Measurements from ENCODE around the gene PYCR2. TPM values are rescaled to one million over a fixed set of nuclear protein-coding genes. Genes with fewer than 3 reads are reported as not detected.
"Not testable (repeated sequence)": the region's sequence is repeated elsewhere in the genome, so short reads cannot be mapped to it uniquely, and the experiment has no call there.

The PYCR2 gene
- total RNA-seq, 2 donors from 2014 or later = 41.7 to 45.9 TPM

- DNase-seq (ENCODE audit: low spot score) = peak; percentile 40
- intact Hi-C loops (cut with DNase I) = no loop called here
Measured at GRCh38 chr1:225945564-225945963, 21.5 kb upstream of the PYCR2 start.

- intact Hi-C loops (cut with DNase I) = no loop called here
- peak; percentile 30 for DNase-seq (ENCODE audit: low spot score)
Measured at GRCh38 chr1:225944951-225945350, 20.9 kb upstream of the PYCR2 start.

GRCh38 chr1:225944387-225944786 is 20.3 kb upstream of the PYCR2 start:
- DNase-seq (ENCODE audit: low spot score) = peak; percentile 37
- intact Hi-C loops (cut with DNase I) = no loop called here

- intact Hi-C loops (cut with DNase I) = no loop called here
- DNase-seq (ENCODE audit: low spot score) = peak; percentile 23
Measured at GRCh38 chr1:225943582-225943981, 19.5 kb upstream of the PYCR2 start.

- intact Hi-C loops (cut with DNase I) = no loop called here
- DNase-seq (ENCODE audit: low spot score) = peak; percentile 66
Measured at GRCh38 chr1:225942574-225942973, 18.5 kb upstream of the PYCR2 start.

GRCh38 chr1:225941942-225942222 is 17.8 kb upstream of the PYCR2 start:
- DNase-seq (ENCODE audit: low spot score) = no peak

GRCh38 chr1:225941187-225941941 is 17.3 kb upstream of the PYCR2 start, which contains the start of gene LEFTY2:
LEFTY2 (minus strand) TSS chr1:225941220; CDS start chr1:225941140, 80 bp downstream.
- intact Hi-C loops (cut with DNase I) = no loop called here
- peak; percentile 65 for DNase-seq (ENCODE audit: low spot score)

More at GRCh38 chr1:225941942-225942222, 17.8 kb upstream of the PYCR2 start:
- intact Hi-C loops (cut with DNase I) = no loop called here

GRCh38 chr1:225940385-225941151 is 16.5 kb upstream of the PYCR2 start:
- intact Hi-C loops (cut with DNase I) = no loop called here
- DNase-seq (ENCODE audit: low spot score) = peak; percentile 75

- intact Hi-C loops (cut with DNase I) = not testable (repeated sequence)
- peak; percentile 64 for DNase-seq (ENCODE audit: low spot score)
Measured at GRCh38 chr1:225939939-225940310, 15.9 kb upstream of the PYCR2 start.

GRCh38 chr1:225939097-225939938 is 15.3 kb upstream of the PYCR2 start:
- DNase-seq (ENCODE audit: low spot score) = peak; percentile 50
- intact Hi-C loops (cut with DNase I) = not testable (repeated sequence)

- intact Hi-C loops (cut with DNase I) = no loop called here
- peak; percentile 72 for DNase-seq (ENCODE audit: low spot score)
Measured at GRCh38 chr1:225937048-225937968, 13.3 kb upstream of the PYCR2 start.

- intact Hi-C loops (cut with DNase I) = no loop called here
- DNase-seq (ENCODE audit: low spot score) = peak; percentile 11
Measured at GRCh38 chr1:225936523-225936922, 12.5 kb upstream of the PYCR2 start.

GRCh38 chr1:225936086-225936485 is 12.0 kb upstream of the PYCR2 start:
- DNase-seq (ENCODE audit: low spot score); intact Hi-C loops (cut with DNase I): not testable (repeated sequence)

GRCh38 chr1:225934711-225935110 is 10.7 kb upstream of the PYCR2 start:
- intact Hi-C loops (cut with DNase I) = loop anchor here in 1 of 2 donors (5.0 kb wide), 1 partner anchor 448 kb away; no protein-coding TSS in a partner anchor
- DNase-seq (ENCODE audit: low spot score) = no peak

- intact Hi-C loops (cut with DNase I) = loop anchor here in 1 of 2 donors (5.0 kb wide), 1 partner anchor 449 kb away; no protein-coding TSS in a partner anchor
- DNase-seq (ENCODE audit: low spot score) = no peak
Measured at GRCh38 chr1:225933072-225933471, 9.0 kb upstream of the PYCR2 start.

- intact Hi-C loops (cut with DNase I) = loop anchor here in 1 of 2 donors (5.0 kb wide), 1 partner anchor 451 kb away; no protein-coding TSS in a partner anchor
Measured at GRCh38 chr1:225931270-225932136, 7.5 kb upstream of the PYCR2 start.

GRCh38 chr1:225930566-225930965 is 6.5 kb upstream of the PYCR2 start:
- DNase-seq (ENCODE audit: low spot score) = no peak
- intact Hi-C loops (cut with DNase I) = loop anchor here in 1 of 2 donors (5.0 kb wide), 1 partner anchor 452 kb away; no protein-coding TSS in a partner anchor

More at GRCh38 chr1:225931270-225932136, 7.5 kb upstream of the PYCR2 start:
- DNase-seq (ENCODE audit: low spot score) = no peak
